ENCODE results near the gene NCF4. TPM values are rescaled to one million over a fixed set of nuclear protein-coding genes. Genes with fewer than 3 reads are reported as not detected.

NCF4 gene
- total RNA-seq, 4 donors from 2014 or later = 4.4 to 175 (median 13.0) TPM

GRCh38 chr22:36865346-36865745 is 4.5 kb downstream of the NCF4 start:
- no peaks in the 10 kb centered on the region for H3K4me1 ChIP-seq
- no peak overlapping the region for H3K4me3 ChIP-seq
- no peak for TF ChIP-seq POLR2A (IDR thresholded peaks at IDR 0.05)
- TF ChIP-seq CTCF (IDR thresholded peaks at IDR 0.05) = no peak
- no peak overlapping the region for H3K27ac ChIP-seq
- no peaks in the 10 kb centered on the region for H3K9me3 ChIP-seq
- H3K27me3 ChIP-seq = no peaks in the 10 kb centered on the region
- H3K36me3 ChIP-seq = no peaks in the 10 kb centered on the region
- no peak for DNase-seq

- TF ChIP-seq CTCF (IDR thresholded peaks at IDR 0.05) (no peak), POLR2A (IDR thresholded peaks at IDR 0.05) (no peak)
- Histone ChIP-seq H3K4me1 (no peaks in the 10 kb centered on the region), H3K27ac (no peak overlapping the region), H3K36me3 (peaks cover 0 to 3% (median 0%) of the 10 kb centered on the region in 3 donors), H3K4me3 (no peak overlapping the region), H3K9me3 (no peaks in the 10 kb centered on the region), H3K27me3 (no peaks in the 10 kb centered on the region)
- DNase-seq = no peak
These were observed 6.9 kb downstream of the NCF4 start for GRCh38 chr22:36867695-36868094.

- Histone ChIP-seq H3K36me3 (peaks cover 0 to 3% (median 0%) of the 10 kb centered on the region in 3 donors), H3K27ac (no peak overlapping the region), H3K4me1 (no peaks in the 10 kb centered on the region), H3K27me3 (no peaks in the 10 kb centered on the region), H3K9me3 (no peaks in the 10 kb centered on the region), H3K4me3 (no peak overlapping the region)
- TF ChIP-seq CTCF (IDR thresholded peaks at IDR 0.05) (no peak), POLR2A (IDR thresholded peaks at IDR 0.05) (no peak)
- DNase-seq = no peak
These were observed 7.9 kb downstream of the NCF4 start for GRCh38 chr22:36868546-36869181.

- Histone ChIP-seq H3K4me3 (no peak overlapping the region), H3K4me1 (no peaks in the 10 kb centered on the region), H3K27me3 (no peaks in the 10 kb centered on the region), H3K36me3 (peaks cover 0 to 3% (median 0%) of the 10 kb centered on the region in 3 donors), H3K27ac (no peak overlapping the region), H3K9me3 (no peaks in the 10 kb centered on the region)
- DNase-seq = no peak
- TF ChIP-seq CTCF (IDR thresholded peaks at IDR 0.05) (no peak), POLR2A (IDR thresholded peaks at IDR 0.05) (no peak)
These were observed 9.4 kb downstream of the NCF4 start for GRCh38 chr22:36870250-36870649.

- H3K9me3 ChIP-seq = no peaks in the 10 kb centered on the region
- TF ChIP-seq POLR2A (IDR thresholded peaks at IDR 0.05) (no peak), CTCF (IDR thresholded peaks at IDR 0.05) (no peak)
- H3K4me3 ChIP-seq = no peak overlapping the region
- no peaks in the 10 kb centered on the region for H3K4me1 ChIP-seq
- no peak for DNase-seq
- peaks cover 0 to 3% (median 0%) of the 10 kb centered on the region in 3 donors for H3K36me3 ChIP-seq
- H3K27me3 ChIP-seq = no peaks in the 10 kb centered on the region
- no peak overlapping the region for H3K27ac ChIP-seq
These were observed 10.9 kb downstream of the NCF4 start for GRCh38 chr22:36871669-36872081.
